Retina (tissue), 1 donor: ENCODE measurements around the gene ABI1.
A peak's percentile ranks its signal among the peaks of the same experiment; 100 is the strongest.

Experiments
- DNase-seq: peaks from one replicate; pipeline ENCODE4 v3.0.0-alpha.2; 2016

The ABI1 gene

GRCh38 chr10:26765549-26765948 lies 95.2 kb downstream of the ABI1 start:
- DNase-seq: no peak

GRCh38 chr10:26759008-26759407 lies 101.8 kb downstream of the ABI1 start:
- no peak for DNase-seq

DNA sequence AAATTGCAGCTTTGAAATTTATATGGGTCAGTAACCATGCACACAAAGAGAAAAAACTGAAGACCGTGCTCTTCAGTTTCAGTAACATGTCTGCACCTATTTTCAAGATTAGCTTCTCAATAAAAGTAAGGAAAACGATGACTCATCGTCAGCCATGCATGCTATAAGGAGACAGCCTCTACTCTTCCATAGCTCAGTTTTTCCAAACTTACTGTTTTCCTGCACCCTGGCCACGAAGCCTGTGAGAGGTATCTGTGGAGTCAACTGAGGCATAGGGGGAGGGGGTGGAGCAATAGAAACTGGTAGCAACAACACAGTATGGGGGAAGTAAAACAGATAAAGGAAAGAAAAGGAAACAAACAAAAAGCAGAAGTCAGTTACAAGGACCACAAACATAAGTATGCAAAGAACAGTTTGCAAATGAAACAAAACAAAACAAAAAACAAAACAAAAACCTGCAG lies 105.3 kb downstream of the ABI1 start:
- DNase-seq: no peak

GRCh38 chr10:26746061-26746460 lies 114.7 kb downstream of the ABI1 start:
- DNase-seq: no peak

DNA sequence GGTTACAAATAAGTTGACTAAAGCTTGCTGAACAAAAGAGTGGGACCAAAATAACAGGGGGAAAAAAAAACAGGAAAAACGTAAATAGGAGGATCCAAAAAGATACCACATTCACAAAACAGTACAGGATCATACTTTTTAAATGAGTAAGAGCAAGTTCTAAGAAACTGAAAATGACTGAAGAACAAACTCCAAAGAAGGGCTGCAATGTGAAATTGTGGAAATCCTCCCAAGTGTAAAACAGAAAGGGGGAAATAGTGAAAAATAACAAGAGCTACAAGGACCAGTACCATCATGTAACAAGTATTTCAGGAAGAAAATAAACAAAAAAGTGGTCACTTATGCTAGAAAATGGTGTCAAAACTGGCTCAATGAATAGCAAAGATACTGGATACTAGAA lies 116.9 kb downstream of the ABI1 start:
- DNase-seq: no peak

DNA sequence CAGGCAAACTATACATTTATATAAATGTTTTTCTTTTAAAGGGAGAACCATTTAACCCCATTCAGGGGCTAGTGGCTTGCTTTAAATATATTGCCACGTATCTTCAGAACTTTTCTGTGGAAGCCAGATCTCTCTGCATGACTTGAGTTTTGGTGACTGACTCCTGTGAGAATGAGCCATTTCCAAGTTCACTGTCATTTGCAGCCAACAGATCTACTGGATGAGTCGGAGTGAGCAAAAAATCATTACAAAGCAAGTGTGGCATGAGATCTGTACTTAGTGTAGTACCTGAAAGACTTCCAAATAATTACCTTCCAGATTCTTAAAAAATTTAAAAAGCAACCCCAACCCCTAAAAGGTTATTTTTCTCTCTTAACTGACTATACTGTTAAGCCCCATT lies 117.7 kb downstream of the ABI1 start:
- no peak for DNase-seq

DNA sequence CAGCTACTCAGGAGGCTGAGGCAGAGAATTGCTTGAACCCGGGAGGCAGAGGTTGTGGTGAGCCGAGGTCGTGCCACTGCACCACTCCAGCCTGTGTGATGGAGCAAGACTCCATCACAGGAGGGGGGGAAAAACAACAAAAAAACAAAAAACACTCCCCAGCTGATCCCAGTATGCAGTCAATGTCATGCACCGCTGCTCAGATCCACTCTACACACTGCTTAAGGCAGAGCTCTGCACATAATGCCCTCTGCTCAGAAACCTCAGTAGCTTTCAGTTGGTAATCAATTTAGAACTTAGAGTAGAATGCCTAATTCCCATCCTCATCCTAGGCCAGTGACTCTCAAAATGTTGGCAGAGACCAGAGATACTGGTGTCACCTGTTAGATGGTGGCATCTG lies 119.4 kb downstream of the ABI1 start:
- no peak for DNase-seq

GRCh38 chr10:26739071-26739631 lies 121.6 kb downstream of the ABI1 start:
- DNase-seq: no peak

DNA sequence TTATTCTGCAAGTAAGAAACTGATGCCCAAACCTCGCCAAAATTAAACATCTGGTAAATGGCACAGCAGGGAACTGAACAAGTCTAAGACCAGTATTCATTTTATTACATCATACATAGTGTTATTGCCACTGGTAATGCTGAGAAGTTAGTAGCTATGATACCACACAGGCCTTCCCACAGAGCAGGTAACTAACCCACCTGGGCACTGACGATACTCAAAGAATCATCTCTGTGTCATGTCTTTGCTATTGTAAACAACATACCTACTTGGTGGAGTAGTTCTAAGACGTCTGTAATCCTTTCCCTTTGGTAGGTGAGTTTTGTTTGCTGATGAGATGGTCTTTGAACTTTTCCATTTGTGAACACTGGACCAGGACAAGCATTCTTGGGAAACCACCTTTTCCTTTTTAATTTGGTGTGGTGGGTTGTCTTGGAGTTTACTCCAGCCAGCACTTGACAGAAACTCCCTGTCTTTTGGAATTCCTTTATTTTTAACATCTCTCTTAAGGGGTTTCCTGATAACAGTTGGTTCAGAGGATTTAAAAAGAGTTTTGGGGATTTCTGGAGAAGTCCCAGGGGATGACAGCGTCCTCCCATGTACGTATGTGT lies 122.4 kb downstream of the ABI1 start:
- DNase-seq: no peak

GRCh38 chr10:26737730-26738129 lies 123.0 kb downstream of the ABI1 start:
- DNase-seq: no peak

GRCh38 chr10:26735435-26735834 lies 125.3 kb downstream of the ABI1 start:
- no peak for DNase-seq

DNA sequence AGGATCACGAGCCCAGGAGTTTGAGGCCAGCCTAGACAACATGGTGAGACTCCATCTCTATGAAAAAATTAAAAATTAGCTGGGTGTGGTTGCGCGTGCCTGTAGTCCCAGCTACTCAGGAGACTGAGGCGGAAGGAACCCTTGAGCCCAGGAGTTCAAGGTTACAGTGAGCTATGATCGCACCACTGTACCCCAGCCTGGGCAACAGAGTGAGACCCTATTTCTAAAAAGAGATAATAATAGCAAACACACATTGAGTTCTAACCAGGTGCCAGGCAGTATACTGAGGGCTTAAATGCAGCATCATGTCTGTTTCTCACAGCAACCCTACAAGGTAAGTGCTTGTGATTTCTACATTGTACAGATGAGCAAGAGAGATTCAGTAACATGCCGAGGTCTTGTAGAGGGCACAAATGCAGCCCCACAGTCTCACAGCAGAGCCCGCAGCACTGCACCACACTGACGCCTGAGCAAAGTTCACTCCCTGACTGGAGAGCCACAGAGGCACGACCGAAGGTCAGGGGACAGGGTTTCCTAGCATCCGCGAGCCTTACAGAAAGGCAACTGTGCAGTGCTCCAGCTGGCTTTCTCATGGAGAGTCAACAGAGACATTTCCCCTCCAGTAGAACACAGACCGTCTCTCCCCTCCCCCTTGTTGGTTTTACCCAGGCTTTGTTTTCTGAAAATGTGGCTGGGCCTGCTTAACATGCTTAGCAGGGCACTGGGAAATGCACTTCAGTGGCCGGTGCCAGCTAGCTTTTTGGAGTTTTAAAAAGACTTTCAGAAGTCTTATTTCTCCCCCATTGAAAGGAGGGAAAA lies 126.8 kb downstream of the ABI1 start:
- peak; percentile 14 for DNase-seq

DNA sequence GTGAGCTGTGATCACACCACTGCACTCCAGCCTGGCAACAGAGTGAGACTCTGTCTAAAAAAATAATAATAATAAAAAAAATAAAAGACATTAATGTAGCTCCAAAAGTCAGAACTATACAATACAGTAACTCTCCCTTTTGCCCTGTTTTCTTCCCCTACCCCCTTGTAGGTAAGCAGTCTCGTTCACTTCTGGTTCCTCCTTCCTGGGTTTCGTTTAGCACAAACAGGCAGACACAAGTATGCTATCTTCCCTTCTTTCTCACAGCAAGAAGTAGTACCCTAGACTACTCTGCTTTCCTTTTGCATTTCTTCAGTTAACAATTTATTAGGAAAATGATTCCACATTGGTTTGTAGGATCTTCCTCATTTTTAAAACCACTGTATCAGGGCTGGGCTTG lies 130.2 kb downstream of the ABI1 start:
- no peak for DNase-seq

- DNase-seq: no peak
Measured at GRCh38 chr10:26729395-26729794, 131.4 kb downstream of the ABI1 start.

- no peak for DNase-seq
Measured at GRCh38 chr10:26728957-26729356, 131.8 kb downstream of the ABI1 start.

DNA sequence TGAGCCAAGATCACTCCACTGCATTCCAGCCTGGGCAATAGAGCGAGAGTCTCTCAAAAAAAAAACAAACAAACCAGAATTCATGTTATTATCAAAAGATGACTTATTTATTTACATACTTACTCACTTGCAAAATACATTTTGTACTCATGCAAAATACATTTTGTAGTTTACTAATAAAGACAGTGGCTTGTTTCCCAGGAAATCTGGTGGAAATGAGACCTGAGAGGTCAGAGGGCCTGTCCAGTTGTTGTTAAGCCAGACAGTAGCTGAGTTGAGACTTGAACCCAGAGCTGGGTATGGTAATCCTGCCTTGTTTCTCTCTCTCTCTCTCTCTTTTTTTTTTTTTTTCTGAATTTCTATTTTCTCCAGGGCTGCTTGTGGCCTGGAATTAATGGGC lies 133.8 kb downstream of the ABI1 start:
- no peak for DNase-seq

DNA sequence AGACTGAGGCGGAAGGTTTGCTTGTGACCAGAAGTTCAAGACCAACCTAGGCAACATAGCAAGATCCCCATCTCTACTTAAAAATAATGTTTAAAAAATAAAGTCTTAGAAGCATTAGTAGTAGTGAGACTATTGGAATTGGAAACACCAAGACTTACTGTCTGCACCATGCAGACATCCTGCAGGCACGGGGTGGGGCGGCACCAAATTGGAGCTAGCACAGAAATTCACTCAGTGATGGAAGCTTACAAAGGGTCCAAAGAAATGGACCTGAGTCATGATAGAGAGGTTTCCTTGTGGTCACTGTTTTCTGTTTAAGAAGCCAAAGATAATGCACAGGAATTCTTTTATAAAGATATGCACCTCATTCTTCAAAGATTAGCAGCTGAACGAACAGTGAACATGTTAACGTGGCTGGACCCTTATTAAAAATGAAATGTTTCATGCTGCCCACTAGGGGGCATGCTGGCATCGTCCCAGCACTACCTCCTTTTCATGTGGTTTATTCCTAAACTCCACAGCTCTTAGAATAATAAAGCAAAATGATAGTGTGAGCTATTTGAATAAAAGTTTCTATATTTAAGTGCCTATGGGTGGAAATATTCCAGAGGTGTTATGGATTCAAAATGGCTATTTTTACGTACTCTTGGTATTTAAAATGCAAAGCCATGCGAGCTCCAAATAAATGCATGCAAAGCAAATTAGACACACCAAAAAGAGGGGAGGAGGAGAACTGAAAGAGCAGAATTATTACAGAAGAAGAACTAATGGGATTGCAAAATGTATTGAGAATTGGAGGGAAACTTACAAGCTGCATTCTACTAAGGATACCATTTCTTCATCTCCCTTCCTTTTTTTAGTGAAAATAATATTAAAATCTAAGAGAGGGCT lies 134.7 kb downstream of the ABI1 start:
- peak; percentile 43 for DNase-seq

DNA sequence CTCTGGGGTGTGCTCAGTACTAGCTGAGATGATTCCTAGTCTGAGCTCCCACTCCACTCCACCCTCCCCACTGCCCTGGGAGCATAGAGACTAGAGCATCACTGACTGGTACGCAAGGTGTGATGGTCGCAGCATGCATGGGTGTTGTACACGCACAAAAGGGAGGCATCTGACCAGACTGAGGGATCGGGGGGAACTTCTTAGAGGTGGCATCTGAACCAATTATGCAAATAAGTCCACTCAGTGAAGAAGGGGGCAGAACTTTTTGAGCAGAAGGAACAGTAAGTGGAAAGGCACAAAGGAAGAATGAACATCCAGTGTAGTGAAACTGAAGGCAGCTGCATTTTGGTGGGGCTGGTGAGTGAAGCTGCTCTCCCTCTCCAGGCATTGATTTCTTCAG lies 137.7 kb downstream of the ABI1 start:
- no peak for DNase-seq

DNA sequence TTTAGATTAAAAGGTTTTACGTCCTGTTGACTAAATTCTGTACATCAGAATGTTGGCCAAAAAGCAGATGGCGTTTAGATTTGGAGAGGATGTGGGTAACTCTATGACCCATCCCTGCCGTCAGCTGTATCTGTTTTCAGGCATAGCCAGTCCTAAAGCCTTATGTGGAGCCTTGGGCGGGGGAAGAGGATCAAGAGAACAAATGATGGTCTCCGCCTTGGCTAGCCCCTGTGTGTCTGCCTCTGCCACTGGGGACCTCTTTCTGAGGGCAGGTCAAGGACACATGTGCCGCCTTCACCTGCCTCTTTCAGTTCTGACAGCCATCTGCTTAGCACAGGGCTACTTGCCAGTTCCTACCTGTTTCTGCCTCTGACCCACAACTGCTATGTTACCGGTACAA lies 139.2 kb downstream of the ABI1 start:
- no peak for DNase-seq

GRCh38 chr10:26717476-26717875 lies 143.3 kb downstream of the ABI1 start:
- no peak for DNase-seq

DNA sequence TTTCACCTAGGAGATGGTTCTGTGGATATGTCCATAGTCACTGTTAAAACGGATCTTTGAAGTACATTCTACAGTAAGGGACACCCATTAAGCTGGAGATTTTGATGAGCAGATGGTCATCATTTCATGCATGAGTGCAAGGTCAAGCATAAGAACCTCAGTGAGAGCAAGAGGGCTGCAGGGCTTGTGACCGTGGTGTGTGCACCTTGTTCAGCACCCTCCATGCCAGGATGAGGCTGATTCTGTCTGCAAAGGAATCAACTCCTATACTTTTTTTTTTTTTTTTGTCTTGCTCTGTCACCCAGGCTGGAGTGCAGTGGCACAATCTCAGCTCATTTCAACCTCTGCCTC lies 145.6 kb downstream of the ABI1 start:
- DNase-seq: peak; percentile 9

DNA sequence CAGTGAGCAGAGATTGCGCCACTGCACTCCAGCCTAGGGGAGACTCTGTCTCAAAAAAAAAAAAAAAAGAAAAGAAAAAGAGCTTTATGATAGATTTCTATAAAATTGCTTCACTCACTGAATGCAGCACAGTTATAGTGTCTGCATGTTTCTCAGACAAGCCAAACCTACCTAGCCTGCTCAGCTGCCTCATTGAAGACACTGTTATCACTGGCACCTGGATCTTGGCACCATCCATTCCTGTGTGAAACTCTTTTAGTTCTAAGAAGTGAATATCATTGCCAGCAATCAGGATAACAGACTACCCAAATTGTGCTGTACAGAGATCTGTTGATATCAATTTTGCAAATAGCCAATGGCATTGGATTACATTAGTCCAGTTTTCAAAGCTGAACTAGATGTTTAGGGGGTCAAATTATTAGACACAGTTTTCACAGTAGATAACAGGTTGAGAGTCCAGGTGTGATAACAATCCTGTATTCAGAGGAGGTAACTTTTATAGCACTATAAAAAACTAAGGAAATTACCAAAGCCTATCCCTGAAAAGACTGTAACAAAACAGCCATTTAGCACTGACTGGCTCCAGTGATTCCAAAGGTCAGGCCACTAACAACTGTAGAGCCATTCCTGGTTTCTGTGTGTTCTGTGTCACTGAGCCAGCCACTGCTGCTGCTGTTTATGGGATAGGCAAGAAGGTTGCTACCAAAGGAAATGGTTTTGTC lies 146.2 kb downstream of the ABI1 start:
- DNase-seq: no peak

- DNase-seq: no peak
Measured at GRCh38 chr10:26711324-26711723, 149.4 kb downstream of the ABI1 start.
